NB4 (cell line): ENCODE data around the gene PLEKHG3.

ENCODE experiments used
- POLR2A ChIP-seq: IDR thresholded peaks from 2 replicates; pipeline ENCODE4 v1.6.1; 2011; ENCODE audit warnings: mild to moderate bottlenecking; ENCODE audit not compliant: insufficient read length; ENCODE audit errors: extremely low read depth
- TF ChIP-seq, protein P1 (sequence below): IDR thresholded peaks from one replicate; pipeline ENCODE4 v1.5.1; 2012; ENCODE audit warnings: low read depth, low read length

DNA sequence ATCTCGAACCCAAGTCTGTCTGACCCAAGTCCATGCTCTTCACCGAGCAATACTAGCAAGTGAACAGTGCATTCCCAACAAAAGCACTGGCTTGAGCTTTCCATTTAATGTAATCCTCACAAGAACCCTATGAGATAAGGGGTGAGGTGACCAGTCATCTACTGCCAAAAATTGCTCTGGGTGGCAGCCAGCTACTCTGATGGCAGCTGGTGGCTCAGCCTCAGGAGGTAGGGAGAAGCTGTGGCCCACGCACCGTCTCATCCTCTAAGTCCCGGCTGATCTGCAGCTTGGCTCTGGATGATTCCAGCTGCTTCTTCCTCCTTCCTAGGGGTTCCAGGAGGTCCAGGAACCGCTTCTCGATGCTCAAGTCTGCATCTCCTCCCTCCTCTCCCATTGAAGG, 75.2 kb downstream of the PLEKHG3 start:
- TF ChIP-seq POLR2A, result no peak
- TF ChIP-seq, protein P1, sequence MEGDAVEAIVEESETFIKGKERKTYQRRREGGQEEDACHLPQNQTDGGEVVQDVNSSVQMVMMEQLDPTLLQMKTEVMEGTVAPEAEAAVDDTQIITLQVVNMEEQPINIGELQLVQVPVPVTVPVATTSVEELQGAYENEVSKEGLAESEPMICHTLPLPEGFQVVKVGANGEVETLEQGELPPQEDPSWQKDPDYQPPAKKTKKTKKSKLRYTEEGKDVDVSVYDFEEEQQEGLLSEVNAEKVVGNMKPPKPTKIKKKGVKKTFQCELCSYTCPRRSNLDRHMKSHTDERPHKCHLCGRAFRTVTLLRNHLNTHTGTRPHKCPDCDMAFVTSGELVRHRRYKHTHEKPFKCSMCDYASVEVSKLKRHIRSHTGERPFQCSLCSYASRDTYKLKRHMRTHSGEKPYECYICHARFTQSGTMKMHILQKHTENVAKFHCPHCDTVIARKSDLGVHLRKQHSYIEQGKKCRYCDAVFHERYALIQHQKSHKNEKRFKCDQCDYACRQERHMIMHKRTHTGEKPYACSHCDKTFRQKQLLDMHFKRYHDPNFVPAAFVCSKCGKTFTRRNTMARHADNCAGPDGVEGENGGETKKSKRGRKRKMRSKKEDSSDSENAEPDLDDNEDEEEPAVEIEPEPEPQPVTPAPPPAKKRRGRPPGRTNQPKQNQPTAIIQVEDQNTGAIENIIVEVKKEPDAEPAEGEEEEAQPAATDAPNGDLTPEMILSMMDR, result no peak
